ENCODE data around the gene HMCES. TPM values are rescaled to one million over a fixed set of nuclear protein-coding genes. Genes with fewer than 3 reads are reported as not detected.

Gene HMCES
- total RNA-seq, 4 donors from 2014 or later = 18.2 to 36.7 (median 27.9) TPM

DNA sequence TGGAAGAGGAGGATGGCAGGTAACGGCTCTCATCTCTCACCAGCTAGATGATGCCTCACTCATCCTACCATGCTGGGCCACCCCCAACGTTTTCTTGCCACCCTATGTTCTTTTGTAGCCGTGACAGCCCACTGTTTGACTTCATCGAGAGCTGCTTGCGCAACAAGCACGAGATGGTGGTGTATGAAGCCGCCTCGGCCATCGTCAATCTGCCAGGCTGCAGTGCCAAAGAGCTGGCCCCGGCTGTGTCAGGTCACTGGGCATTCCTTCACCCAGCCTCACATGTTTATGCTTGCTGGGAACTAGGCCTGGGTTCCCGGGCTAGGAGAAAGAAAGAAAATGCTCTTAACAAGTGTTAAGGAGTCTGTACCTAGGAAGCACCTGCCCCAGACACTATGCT, 21.1 kb upstream of the HMCES start:
- no peak for DNase-seq (ENCODE audit: low spot score in 2 of 2)
- no peaks in the 10 kb centered on the region for H3K9me3 ChIP-seq
- no peak for TF ChIP-seq POLR2A (IDR thresholded peaks at IDR 0.05)
- TF ChIP-seq EP300 (IDR thresholded peaks at IDR 0.05) = no peak
- TF ChIP-seq, protein P1, sequence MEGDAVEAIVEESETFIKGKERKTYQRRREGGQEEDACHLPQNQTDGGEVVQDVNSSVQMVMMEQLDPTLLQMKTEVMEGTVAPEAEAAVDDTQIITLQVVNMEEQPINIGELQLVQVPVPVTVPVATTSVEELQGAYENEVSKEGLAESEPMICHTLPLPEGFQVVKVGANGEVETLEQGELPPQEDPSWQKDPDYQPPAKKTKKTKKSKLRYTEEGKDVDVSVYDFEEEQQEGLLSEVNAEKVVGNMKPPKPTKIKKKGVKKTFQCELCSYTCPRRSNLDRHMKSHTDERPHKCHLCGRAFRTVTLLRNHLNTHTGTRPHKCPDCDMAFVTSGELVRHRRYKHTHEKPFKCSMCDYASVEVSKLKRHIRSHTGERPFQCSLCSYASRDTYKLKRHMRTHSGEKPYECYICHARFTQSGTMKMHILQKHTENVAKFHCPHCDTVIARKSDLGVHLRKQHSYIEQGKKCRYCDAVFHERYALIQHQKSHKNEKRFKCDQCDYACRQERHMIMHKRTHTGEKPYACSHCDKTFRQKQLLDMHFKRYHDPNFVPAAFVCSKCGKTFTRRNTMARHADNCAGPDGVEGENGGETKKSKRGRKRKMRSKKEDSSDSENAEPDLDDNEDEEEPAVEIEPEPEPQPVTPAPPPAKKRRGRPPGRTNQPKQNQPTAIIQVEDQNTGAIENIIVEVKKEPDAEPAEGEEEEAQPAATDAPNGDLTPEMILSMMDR (IDR thresholded peaks at IDR 0.05) = no peak
- WGBS, 2 donors = 89% methylated on average over 11 of the region's 11 CpGs
- no peaks in the 10 kb centered on the region for H3K27me3 ChIP-seq
- H3K4me3 ChIP-seq = no peak overlapping the region
- peaks cover 7 to 100% (median 87%) of the 10 kb centered on the region in 3 donors for H3K36me3 ChIP-seq
- H3K27ac ChIP-seq = no peak overlapping the region
- H3K4me1 ChIP-seq = peaks cover 0 to 4% (median 0%) of the 10 kb centered on the region in 4 donors

DNA sequence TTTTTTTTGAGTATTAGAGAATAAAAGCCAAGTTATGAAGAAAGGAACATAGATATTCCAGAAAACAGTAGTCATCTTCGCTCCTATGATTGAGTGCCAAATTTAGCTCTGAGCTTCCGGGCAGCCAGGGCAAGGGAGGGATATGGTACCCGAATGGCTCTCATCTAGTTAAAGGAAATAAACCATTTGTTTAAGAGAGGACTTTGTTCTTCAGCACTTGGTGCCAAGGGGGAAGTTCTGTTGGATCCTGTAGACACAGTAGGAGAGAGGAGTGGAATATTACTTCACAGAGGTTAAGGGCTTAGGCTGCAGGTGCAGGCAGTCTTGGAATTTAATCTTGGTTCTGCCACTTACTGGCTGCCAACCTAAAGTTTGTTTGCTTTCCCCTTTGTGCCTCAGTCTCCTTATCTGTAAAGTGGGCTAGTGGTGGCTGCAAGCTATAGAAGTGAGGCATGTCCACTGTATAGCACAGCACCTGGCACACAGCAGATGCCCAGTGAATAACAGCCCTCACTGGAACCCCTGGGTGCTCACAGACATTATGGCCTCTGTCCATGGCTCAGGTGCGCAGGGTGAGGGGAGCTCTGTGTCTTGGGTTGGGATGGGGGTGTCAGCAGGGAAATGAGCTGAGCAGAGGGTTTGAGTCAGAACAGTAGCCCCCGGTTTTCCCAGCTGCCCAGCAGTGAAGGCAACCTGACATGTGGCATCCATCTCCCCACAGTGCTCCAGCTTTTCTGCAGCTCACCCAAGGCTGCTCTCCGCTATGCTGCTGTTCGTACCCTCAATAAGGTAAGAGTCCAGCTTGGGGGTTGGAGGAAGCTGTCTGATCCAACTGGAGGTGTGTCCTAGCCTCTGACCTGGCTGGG, 18.8 kb upstream of the HMCES start:
- no peaks in the 10 kb centered on the region for H3K9me3 ChIP-seq
- DNase-seq (ENCODE audit: low spot score in 2 of 2) = no peak
- TF ChIP-seq, protein P1 (IDR thresholded peaks at IDR 0.05) = no peak
- no peak for TF ChIP-seq EP300 (IDR thresholded peaks at IDR 0.05)
- no peak for TF ChIP-seq POLR2A (IDR thresholded peaks at IDR 0.05)
- H3K36me3 ChIP-seq = peaks cover 7 to 100% (median 74%) of the 10 kb centered on the region in 3 donors
- no peaks in the 10 kb centered on the region for H3K27me3 ChIP-seq
- H3K4me3 ChIP-seq = no peak overlapping the region
- no peaks in the 10 kb centered on the region for H3K4me1 ChIP-seq
- H3K27ac ChIP-seq = no peak overlapping the region
- 82 to 90% methylated on average over 7 of the region's 7 CpGs for WGBS, 2 donors

DNA sequence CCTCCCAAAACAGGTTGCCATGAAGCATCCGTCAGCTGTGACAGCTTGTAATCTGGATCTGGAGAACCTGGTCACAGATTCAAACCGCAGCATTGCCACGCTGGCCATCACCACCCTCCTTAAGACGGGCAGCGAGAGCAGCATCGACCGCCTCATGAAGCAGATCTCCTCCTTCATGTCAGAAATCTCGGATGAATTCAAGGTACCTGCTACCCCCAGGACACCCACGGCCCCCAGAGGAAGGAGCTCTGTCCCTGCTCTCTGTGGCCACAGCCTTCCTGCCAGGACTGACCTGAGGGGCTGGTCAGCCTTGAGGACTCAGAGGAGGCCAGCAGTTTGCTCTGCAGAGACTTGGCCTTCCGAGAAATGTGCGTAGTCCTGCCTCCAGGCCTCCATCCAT, 18.1 kb upstream of the HMCES start:
- H3K9me3 ChIP-seq = no peaks in the 10 kb centered on the region
- no peak overlapping the region for H3K27ac ChIP-seq
- no peak for DNase-seq (ENCODE audit: low spot score in 2 of 2)
- H3K27me3 ChIP-seq = no peaks in the 10 kb centered on the region
- H3K36me3 ChIP-seq = peaks cover 7 to 100% (median 70%) of the 10 kb centered on the region in 3 donors
- TF ChIP-seq, protein P1 (IDR thresholded peaks at IDR 0.05) = no peak
- TF ChIP-seq EP300 (IDR thresholded peaks at IDR 0.05) (no peak), POLR2A (IDR thresholded peaks at IDR 0.05) (no peak)
- H3K4me1 ChIP-seq = peaks cover 0 to 4% (median 0%) of the 10 kb centered on the region in 4 donors
- 95 to 96% methylated on average over 10 to 11 of the region's 11 CpGs for WGBS, 2 donors
- no peak overlapping the region for H3K4me3 ChIP-seq

DNA sequence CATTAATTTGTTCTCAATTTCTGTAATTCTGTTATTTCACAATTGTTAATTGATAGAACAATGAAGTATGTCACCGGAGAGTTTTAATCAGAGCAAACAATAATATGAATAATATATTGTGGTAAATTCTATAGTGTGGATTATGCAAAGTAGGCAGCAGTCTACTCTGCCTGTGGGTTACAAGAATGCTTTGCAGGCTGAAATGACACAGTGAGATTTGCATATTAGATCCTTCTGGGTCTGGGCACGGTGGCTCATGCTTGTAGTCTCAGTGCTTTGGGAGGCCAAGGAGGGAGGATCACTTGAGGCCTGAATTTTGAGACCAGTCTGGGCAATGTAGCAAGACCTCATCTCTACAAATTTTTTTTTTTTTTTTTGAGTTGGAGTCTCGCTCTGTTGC, 16.8 kb upstream of the HMCES start:
- Histone ChIP-seq H3K27me3 (no peaks in the 10 kb centered on the region), H3K27ac (no peak overlapping the region), H3K36me3 (peaks cover 5 to 100% (median 61%) of the 10 kb centered on the region in 3 donors), H3K4me1 (peaks cover 0 to 5% (median 0%) of the 10 kb centered on the region in 4 donors), H3K4me3 (no peak overlapping the region), H3K9me3 (no peaks in the 10 kb centered on the region)
- DNase-seq (ENCODE audit: low spot score in 2 of 2) = no peak
- WGBS, 2 donors = 89 to 96% methylated on average over 3 of the region's 3 CpGs
- TF ChIP-seq EP300 (IDR thresholded peaks at IDR 0.05) (no peak), POLR2A (IDR thresholded peaks at IDR 0.05) (no peak)
- TF ChIP-seq, protein P1 (IDR thresholded peaks at IDR 0.05) = no peak

Data from tibial nerve (tissue), 4 donors.